ENCODE measurements around the gene PAPPA.

PAPPA gene

DNA sequence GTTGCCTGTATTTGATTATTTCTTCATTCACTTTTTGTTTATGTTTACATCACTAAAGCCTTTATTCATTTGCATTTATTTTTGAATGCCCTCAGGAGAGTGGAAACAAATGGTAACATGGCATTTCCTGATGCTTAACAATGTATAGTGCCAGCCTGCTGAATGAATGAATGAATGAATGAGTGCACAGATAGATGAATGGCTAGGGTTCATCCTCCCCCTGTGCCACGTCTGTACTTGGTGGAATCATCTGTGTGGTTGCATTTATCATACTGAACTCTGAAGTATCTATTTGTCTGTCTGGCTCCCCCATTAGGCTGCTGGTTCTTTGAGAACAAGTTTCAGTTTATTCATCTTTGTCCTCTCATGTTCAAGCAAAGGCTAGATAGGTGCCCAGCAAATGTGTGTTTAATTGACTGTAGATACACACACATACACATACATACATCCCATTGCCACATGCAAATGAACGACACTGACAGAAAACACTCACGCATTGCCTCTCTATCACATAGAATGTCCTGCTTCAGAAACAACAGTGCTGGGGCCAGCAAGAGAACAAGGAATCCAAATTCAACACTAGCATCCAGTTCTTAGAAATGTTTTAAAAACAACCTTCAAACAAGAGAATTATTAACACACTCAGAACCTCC is 150.4 kb downstream of the PAPPA start:
- no peak overlapping the region for H3K27ac ChIP-seq
- TF ChIP-seq, protein P1, sequence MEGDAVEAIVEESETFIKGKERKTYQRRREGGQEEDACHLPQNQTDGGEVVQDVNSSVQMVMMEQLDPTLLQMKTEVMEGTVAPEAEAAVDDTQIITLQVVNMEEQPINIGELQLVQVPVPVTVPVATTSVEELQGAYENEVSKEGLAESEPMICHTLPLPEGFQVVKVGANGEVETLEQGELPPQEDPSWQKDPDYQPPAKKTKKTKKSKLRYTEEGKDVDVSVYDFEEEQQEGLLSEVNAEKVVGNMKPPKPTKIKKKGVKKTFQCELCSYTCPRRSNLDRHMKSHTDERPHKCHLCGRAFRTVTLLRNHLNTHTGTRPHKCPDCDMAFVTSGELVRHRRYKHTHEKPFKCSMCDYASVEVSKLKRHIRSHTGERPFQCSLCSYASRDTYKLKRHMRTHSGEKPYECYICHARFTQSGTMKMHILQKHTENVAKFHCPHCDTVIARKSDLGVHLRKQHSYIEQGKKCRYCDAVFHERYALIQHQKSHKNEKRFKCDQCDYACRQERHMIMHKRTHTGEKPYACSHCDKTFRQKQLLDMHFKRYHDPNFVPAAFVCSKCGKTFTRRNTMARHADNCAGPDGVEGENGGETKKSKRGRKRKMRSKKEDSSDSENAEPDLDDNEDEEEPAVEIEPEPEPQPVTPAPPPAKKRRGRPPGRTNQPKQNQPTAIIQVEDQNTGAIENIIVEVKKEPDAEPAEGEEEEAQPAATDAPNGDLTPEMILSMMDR (conservative IDR thresholded peaks at IDR 0.05), result no peak
- no peak for TF ChIP-seq ZFX (IDR thresholded peaks at IDR 0.05)

DNA sequence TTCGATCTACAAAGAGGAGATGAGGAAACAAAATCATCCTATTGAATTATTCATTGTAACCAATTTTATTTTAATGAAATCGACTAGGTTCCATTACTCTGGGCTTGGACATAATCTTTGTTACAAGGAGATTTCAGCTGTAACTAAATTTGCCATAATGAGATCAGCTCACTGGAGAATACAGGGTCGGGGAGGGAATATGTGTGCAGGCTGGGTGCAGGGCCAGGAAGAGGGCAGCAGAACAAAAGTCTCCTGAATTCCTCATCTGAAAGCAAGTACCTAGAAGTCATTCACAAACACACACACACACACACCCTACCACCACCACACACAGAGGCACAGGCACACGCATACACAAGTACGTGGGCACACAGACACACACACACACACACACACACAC is 151.2 kb downstream of the PAPPA start:
- H3K27ac ChIP-seq, result no peak overlapping the region
- no peak for TF ChIP-seq ZFX (IDR thresholded peaks at IDR 0.05)
- TF ChIP-seq, protein P1 (conservative IDR thresholded peaks at IDR 0.05), result no peak

DNA sequence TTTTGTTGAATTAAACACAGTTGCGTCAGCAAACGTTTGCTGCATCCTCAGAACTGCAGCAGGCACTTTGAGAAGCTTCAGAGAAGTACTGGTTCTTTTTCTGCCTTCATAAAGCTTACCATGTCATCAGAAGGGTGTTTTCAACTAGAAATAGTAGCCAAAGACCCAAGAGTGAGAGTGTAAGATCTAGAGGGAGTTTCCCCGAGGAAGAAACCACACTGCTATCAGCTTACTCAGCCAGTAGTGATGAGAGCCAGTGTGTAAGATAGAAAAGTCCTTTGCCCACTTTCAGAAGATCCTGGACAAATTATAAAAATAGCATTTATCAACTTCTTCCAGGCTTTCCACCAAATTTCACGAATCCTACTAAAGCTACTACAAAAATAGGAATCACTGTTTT is 154.5 kb downstream of the PAPPA start:
- no peak overlapping the region for H3K27ac ChIP-seq
- TF ChIP-seq, protein P1 (conservative IDR thresholded peaks at IDR 0.05), result no peak
- no peak for TF ChIP-seq ZFX (IDR thresholded peaks at IDR 0.05)

DNA sequence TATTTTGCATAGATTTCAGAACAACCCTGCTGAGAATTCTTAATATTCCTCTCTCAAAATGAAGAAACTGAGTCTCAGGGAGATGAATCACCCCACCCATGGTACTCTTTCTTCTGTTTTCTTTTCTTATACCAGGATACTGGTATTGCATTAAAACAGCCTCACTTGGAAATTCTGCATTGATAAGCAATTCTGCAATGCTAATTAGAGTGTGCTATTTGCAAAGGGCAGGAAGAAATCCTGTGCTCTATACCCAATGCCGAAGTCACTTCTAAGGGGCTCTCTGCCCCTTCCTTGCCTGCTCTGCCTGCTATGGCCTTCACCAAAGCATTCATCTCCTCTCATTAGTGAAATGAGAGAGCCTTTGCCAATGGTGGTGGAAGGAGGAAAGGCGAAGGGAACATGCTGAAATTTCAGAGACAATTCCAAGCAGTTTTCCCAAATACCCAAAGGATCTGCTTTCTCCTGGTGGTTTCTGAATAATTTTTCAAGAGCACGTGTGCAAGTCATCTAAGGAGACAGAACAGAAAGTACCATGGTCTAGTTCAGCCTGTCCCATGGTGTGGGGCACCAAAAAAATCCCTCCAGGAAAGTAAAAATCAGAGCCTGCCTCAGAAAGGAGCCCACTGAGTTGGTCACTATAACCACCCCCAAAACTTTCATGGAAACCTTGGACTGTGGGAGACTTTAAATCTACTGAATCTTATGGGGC is 156.5 kb downstream of the PAPPA start:
- H3K27ac ChIP-seq, result no peak overlapping the region
- TF ChIP-seq, protein P1 (conservative IDR thresholded peaks at IDR 0.05), result no peak

DNA sequence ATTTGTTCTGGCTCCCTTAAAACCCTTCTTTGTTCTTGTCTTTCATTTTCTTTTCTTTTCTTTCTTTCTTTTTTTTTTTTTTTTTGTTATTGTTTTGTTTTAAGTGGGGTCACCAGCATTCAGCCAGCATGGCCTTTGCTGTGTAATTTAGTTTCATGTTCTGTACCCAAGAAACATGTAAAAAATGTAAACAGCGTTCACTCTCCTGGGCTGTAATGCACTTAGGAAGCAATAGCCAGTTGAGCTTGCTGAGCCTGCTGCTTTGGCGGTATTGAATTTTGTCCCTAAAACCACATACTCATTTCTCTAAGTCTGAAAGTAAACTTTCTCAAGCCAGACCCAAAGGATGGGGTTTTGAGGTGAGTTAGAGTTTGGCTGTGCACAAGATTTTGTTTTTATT is 158.6 kb downstream of the PAPPA start:
- no peak overlapping the region for H3K27ac ChIP-seq
- TF ChIP-seq ZFX (IDR thresholded peaks at IDR 0.05), result no peak
- TF ChIP-seq, protein P1 (conservative IDR thresholded peaks at IDR 0.05), result no peak

DNA sequence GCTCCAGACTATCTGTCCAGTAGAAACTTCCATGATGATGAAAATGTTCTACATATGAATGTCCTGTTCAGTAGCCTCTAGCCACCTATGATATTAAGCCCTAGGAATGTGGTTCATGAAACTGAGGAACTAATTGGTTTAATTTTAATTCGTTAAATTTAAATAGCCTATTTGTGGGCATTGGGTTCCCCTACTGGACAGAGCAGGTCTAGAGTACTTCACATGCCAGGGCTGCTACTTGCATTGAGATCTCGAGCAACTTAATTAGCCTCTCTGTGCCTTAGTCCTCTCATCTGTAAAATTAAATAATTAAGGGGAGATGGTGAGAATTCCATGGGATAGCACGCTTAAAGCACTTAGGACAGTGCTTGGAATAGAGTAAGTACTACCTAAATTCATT is 160.0 kb downstream of the PAPPA start:
- TF ChIP-seq, protein P1 (conservative IDR thresholded peaks at IDR 0.05), result peak; percentile 14; the same call in 1 of the 2 replicates
- TF ChIP-seq ZFX (IDR thresholded peaks at IDR 0.05), result no peak
- no peak overlapping the region for H3K27ac ChIP-seq

DNA sequence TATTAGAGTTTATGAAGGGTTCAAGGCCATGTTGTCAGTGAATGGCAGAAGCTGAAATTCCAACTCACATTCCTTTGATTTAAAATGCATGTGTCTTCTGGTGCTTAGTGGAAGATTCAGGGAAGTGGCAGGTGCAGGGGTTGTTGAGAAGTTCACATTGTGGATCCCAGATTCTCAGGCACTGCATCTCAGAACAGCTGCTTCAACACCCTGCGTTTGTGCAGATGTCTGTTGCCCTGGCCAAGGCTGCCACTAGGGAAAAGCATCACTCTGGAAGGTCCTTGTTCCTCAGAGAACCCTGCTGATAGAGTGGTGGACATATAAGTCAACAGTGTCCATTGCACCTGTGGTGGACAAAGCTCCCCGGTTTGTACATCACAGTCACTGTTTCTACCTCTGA is 162.7 kb downstream of the PAPPA start:
- no peak overlapping the region for H3K27ac ChIP-seq

More for the DNA sequence above, 162.7 kb downstream of the PAPPA start:
- TF ChIP-seq, protein P1 (conservative IDR thresholded peaks at IDR 0.05), result no peak
- TF ChIP-seq ZFX (IDR thresholded peaks at IDR 0.05), result peak; percentile 17; the same call in 1 of the 2 replicates
